OCI-LY3 (cell line): ENCODE measurements around the gene LHFPL3.

Experiments
- H2AFZ ChIP-seq: fragments of 200-600, 300-600 bp; shearing (Covaris generic); 2 replicates; pipeline ENCODE4 v1.6.0; 2014; ENCODE audit warnings: antibody characterized with exemption, low read depth, low read length
- H3K27ac ChIP-seq: fragments of 200-600, 300-600 bp; sonication (generic); 2 replicates; pipeline ENCODE4 v1.5.1; 2014; ENCODE audit warnings: mild to moderate bottlenecking, low read length, moderate library complexity, mixed read lengths
- H3K27me3 ChIP-seq: fragments of 200-600, 300-600 bp; sonication (generic); 2 replicates; pipeline ENCODE4 v1.6.1; 2014; ENCODE audit warnings: low read depth, low read length, mixed read lengths
- H3K36me3 ChIP-seq: fragments of 200-600, 300-600 bp; sonication (generic); replicated peaks from 2 replicates; pipeline ENCODE3; 2014; ENCODE audit warnings: low read depth, low read length, mixed read lengths
- H3K4me1 ChIP-seq: fragments of 300-600, 200-600 bp; sonication (generic); 2 replicates; pipeline ENCODE4 v1.6.1; 2014; ENCODE audit warnings: low read length, mixed read lengths
- H3K4me2 ChIP-seq: fragments of 200-600, 300-600 bp; sonication (generic); 2 replicates; pipeline ENCODE4 v1.6.1; 2014; ENCODE audit warnings: low read length, mixed read lengths
- H3K4me3 ChIP-seq: fragments of 300-600, 200-600 bp; sonication (generic); 2 replicates; pipeline ENCODE4 v1.5.1; 2014; ENCODE audit warnings: antibody characterized with exemption, mild to moderate bottlenecking, low read length, moderate library complexity
- H3K79me2 ChIP-seq: fragments of 300-600, 200-600 bp; shearing (Covaris generic); 2 replicates; pipeline ENCODE4 v1.6.1; 2014; ENCODE audit warnings: mild to moderate bottlenecking, low read length, mixed read lengths
- H3K9ac ChIP-seq: fragments of 300-600, 200-600 bp; shearing (Covaris generic); 2 replicates; pipeline ENCODE4 v1.6.0; 2014; ENCODE audit warnings: mild to moderate bottlenecking, low read length, moderate library complexity
- H3K9me3 ChIP-seq: fragments of 200-600, 300-600 bp; shearing (Covaris generic); 2 replicates; pipeline ENCODE4 v1.6.1; 2014; ENCODE audit warnings: low read length, mixed read lengths; ENCODE audit not compliant: insufficient read depth
- H4K20me1 ChIP-seq: fragments of 200-600, 300-600 bp; sonication (generic); 2 replicates; pipeline ENCODE4 v1.6.1; 2016; ENCODE audit warnings: low read length, mixed read lengths; ENCODE audit not compliant: insufficient read depth
- CTCF ChIP-seq: fragments of 200-600, 300-600 bp; sonication (generic); IDR thresholded peaks from 2 replicates; pipeline ENCODE4 v1.5.1; 2014; ENCODE audit warnings: antibody characterized with exemption, low read length, low read depth
- EZH2phosphoT487 ChIP-seq: fragments of 200-600 bp; shearing (Covaris generic); IDR thresholded peaks from 2 replicates; pipeline ENCODE4 v1.6.1; 2018; ENCODE audit warnings: antibody characterized with exemption, mixed run types, low read depth

The LHFPL3 gene

GRCh38 chr7:104679085-104679484 lies 350.7 kb downstream of the LHFPL3 start:
- Histone ChIP-seq H3K9me3 (no peaks in the 10 kb centered on the region), H3K79me2 (no peaks in the 10 kb centered on the region), H3K4me1 (peaks cover 21% of the 10 kb centered on the region), H3K4me3 (peak overlapping the region; percentile 15), H3K4me2 (peak overlapping the region; percentile 52), H3K36me3 (no peaks in the 10 kb centered on the region), H3K9ac (no peak overlapping the region), H2AFZ (peak overlapping the region; percentile 70), H4K20me1 (no peaks in the 10 kb centered on the region), H3K27me3 (0 out of 2 replicates have a peak, but pooled peaks cover 3% of the 10 kb centered on the region), H3K27ac (no peak overlapping the region)
- TF ChIP-seq CTCF: no peak

GRCh38 chr7:104686286-104686685 lies 357.9 kb downstream of the LHFPL3 start:
- H3K4me3 ChIP-seq: no peak overlapping the region
- H3K4me1 ChIP-seq: peaks cover 23% of the 10 kb centered on the region
- TF ChIP-seq EZH2phosphoT487: no peak
- no peak for TF ChIP-seq CTCF
- H3K4me2 ChIP-seq: no peak overlapping the region
- H4K20me1 ChIP-seq: no peaks in the 10 kb centered on the region
- H3K9me3 ChIP-seq: 0 out of 2 replicates have a peak, but pooled peaks cover 3% of the 10 kb centered on the region
- H3K79me2 ChIP-seq: no peaks in the 10 kb centered on the region
- no peak overlapping the region for H3K9ac ChIP-seq
- H3K27ac ChIP-seq: no peak overlapping the region
- H3K27me3 ChIP-seq: no peaks in the 10 kb centered on the region
- no peak overlapping the region for H2AFZ ChIP-seq
- no peaks in the 10 kb centered on the region for H3K36me3 ChIP-seq

- 0 out of 2 replicates have a peak, but pooled peaks cover 4% of the 10 kb centered on the region for H3K9me3 ChIP-seq
- H3K9ac ChIP-seq: no peak overlapping the region
- no peaks in the 10 kb centered on the region for H3K27me3 ChIP-seq
- H3K4me3 ChIP-seq: no peak overlapping the region
- H3K4me1 ChIP-seq: no peaks in the 10 kb centered on the region
- no peak overlapping the region for H3K4me2 ChIP-seq
- no peaks in the 10 kb centered on the region for H3K79me2 ChIP-seq
- no peaks in the 10 kb centered on the region for H3K36me3 ChIP-seq
- no peak overlapping the region for H2AFZ ChIP-seq
- H3K27ac ChIP-seq: no peak overlapping the region
- no peaks in the 10 kb centered on the region for H4K20me1 ChIP-seq
- TF ChIP-seq EZH2phosphoT487: no peak
- TF ChIP-seq CTCF: no peak
Observed at GRCh38 chr7:104694710-104695109, 366.3 kb downstream of the LHFPL3 start.

- Histone ChIP-seq H3K27me3 (no peaks in the 10 kb centered on the region), H3K9me3 (0 out of 2 replicates have a peak, but pooled peaks cover 4% of the 10 kb centered on the region), H3K9ac (no peak overlapping the region), H3K4me2 (no peak overlapping the region), H3K79me2 (no peaks in the 10 kb centered on the region), H3K4me1 (no peaks in the 10 kb centered on the region), H2AFZ (no peak overlapping the region), H4K20me1 (no peaks in the 10 kb centered on the region), H3K27ac (no peak overlapping the region), H3K4me3 (no peak overlapping the region), H3K36me3 (no peaks in the 10 kb centered on the region)
- TF ChIP-seq CTCF (no peak), EZH2phosphoT487 (no peak)
Observed at GRCh38 chr7:104695563-104695962, 367.2 kb downstream of the LHFPL3 start.
